Ecto neural progenitor cell (in vitro differentiated cells): ENCODE data around the gene SLC15A4.
"Not testable (repeated sequence)": the region's sequence is repeated elsewhere in the genome, so short reads cannot be mapped to it uniquely, and the experiment has no call there.

ENCODE experiments used
- DNase-seq: peaks from one replicate; pipeline ENCODE4 v3.0.0-alpha.2; 2018; ENCODE audit warnings: low spot score

SLC15A4 gene

DNA sequence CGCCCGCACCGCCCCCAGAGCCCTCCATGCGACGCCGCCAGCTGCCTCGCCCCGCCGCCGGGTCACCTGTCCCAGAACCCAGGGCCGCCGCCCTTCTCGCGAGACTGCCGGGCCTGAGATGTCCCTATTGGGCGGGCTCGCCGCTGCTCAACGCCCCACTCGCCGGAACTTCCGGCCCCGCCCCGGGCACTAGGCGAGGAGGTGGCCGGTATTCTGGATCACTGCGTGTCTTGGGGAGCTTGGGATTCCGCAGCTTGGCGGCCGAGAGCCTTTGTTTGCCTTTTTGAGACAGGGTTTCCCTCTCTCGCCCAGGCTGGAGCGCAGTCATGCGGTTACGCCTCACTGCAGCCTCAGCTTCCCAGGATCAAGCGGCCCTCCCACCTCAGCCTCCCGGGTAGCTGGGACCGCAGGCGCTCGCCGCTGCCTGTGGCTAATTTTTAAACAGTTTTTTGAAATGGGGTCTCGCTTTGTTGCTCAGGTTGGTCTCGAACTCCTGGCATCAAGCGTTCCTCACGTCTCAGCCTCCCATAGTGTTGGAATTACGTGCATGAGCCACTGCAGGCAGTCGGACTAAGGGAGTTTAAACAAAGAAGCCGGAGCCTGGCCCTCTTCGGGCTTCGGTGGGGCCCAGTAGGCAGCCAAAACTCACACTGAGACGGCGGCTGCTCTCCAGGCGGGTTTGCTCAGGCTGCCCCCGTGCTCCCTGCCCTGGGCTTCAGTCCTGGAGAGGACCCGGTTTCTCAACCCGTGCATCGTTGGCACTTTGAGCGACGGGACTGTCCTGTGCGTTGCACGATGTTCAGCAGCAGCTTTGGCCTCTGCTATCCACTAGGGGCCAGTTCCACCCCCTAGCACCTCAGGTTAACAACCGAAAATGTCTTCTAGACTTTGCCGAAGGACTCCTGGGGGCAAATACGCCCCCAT is at the start of gene SLC15A4:
Gene SLC15A4, minus strand, starts transcription at position 43 of the 924 bp plus-strand sequence. Its CDS starts 15 bp downstream, at position 28.
- peak; percentile 99 for DNase-seq

- no peak for DNase-seq
Measured at GRCh38 chr12:128872303-128872702, 48.5 kb upstream of the SLC15A4 start.

DNA sequence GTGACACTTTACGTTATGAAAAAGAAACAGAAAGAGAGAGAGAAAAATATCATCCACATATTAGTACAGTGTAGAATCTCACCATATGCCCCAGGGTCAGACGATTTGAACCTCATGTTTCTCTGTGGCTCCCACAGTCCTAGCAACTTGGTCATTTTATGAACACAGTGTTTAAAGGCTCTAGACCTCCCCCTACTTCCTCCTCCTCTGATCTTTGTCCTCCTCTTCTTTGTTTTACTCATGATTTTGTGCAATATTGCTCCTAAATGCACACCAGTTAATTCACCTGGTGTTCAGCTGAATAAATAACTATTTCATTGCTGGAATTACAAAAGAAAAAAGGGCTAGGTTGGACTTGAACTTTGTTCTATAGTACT is 47.7 kb upstream of the SLC15A4 start:
- DNase-seq = no peak

- DNase-seq = no peak
Measured at GRCh38 chr12:128867466-128867865, 43.7 kb upstream of the SLC15A4 start.

DNA sequence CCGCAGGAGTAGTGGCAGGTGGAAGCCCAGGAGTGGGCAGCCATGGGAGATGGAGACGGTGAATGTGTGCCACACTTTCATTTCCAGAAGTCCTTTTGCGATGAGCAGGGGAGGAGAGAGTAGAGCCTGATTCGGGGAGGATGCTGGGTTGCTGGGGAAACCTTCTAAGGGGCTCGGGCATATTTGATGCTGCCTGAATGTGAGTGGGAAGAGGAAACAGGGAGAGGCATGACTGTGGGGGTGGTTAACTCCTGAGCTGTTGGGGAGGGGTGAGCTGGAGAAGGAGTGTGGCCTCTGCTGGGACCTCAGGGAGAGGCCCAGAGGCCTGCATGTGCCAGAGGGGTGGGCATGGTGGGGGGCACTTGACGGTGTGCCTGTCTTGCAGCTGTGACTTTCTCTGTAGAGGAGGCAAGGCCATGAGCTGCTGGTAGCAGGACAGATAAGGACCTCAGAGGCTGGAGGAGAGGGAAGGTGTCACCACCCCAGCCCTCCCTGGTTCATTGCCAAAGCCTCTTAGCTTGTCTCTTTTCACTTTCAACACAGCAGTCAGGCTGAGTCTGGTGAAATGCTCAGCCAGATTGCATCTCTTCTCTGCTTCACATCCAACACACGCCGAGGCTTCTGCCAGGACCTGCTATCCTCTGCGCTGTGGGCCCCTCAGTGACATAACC is 40.9 kb upstream of the SLC15A4 start:
- no peak for DNase-seq

GRCh38 chr12:128863957-128864356 is 40.2 kb upstream of the SLC15A4 start:
- DNase-seq = no peak

DNA sequence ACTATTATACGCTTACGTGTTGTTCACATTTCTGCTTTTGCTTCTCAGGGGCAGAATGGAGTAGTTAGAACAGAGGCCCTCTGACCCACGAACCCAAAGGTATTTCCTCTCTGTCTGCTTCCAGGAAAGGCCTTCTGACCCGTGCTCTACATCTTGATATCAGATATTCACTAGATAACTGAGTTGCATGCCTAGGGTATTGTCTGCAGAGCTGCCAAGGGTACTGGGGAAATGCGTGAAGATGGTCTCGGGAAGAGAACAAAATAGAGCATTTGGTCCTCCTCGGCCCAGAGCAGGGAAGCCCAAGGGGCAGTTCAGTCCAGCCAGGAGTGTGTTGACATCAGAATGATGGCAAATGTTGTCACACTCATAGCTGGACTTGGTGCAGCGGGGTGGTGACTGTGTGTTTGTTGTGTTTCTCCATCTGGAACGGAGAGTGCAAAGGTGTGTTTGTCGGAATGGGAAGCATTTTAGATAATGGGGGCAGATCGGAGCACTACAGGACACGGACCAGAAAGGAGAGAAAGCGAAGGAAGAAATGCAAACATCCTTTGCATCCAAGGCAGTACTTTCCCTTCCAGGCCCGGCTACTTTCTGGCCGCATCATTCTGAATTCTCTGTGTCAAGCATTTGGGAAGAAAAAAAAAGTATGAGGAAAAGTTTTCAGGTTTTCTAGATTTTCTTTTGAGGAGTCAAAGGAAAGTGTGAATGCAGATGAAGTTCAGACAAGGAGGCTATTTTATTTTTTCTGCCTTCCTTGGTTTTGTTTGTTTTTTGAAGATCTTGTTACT is 37.7 kb upstream of the SLC15A4 start:
- DNase-seq = no peak

GRCh38 chr12:128859311-128859710 is 35.6 kb upstream of the SLC15A4 start:
- DNase-seq = no peak

- no peak for DNase-seq
Measured at GRCh38 chr12:128857133-128857763, 33.5 kb upstream of the SLC15A4 start.

- no peak for DNase-seq
Measured at GRCh38 chr12:128856791-128857078, 33.0 kb upstream of the SLC15A4 start.

DNA sequence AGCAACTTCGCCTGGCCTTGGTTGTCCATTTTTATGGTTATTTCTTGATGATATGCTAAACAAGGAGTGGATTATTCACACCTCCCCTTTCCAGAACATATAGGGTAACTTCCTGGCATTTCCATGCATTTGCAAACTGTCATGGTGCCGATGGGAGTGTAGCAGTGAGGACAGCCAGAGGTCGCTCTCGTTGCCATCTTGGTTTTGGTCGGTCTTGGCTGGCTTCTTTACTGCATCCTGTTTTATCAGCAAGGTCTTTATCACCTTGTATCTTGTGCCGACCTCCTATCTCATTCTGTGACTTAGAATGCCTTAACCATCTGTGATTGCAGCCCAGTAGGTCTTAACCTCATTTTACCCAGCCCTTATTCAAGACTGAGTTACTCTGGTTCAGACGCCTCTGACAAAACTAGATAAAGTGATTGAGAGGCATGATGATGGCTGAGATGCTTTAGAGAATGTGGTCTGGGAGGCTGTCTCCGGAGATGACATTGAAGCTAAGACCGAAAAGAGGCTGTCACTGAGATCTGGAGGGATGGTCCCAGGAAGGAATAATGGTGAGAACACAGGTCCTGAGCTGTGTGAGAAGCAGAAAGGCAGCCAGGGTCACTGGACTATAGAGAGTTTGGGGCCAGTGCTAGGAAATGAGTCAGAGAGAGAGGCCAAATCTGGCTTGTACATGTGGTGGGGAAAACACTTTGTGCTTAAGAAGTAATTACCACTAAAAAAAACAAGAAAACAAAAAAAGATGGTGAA is 32.5 kb upstream of the SLC15A4 start:
- DNase-seq = no peak

DNA sequence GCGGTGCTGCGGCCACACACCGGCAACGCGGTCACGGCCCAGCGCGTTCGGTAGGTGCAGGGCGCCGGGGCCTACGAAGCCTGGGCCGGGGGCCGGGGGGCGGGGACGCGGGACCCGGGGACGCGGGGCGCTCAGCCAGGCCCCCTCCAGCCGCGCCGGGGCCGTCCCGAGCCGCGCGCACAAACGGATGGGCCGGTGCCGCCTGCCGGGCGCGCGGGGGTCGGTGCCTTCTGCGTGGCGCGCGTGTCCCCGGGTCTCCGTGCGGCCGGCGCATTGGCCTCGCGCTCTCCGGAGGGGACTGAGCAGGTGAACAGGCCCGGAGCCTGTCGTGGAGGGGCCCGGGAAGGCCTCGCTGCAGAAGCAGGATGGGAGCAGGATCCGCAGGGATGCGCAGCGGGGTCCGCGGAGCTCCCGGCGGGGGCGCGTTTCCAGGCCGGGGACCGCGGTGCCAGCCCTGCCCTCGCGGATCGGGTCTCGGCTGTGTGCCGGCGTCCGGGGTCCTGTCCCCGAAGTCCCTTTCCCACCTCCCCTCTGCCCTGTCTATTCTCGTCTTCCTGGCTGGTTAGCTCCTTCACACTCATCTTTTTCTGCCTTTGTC is 29.9 kb upstream of the SLC15A4 start:
- peak; percentile 79 for DNase-seq

- DNase-seq = peak; percentile 60
Measured at GRCh38 chr12:128852885-128853599, 29.3 kb upstream of the SLC15A4 start, which contains the start of gene GLT1D1. GLT1D1 (plus strand) TSS chr12:128853478; CDS start chr12:128853582, 104 bp downstream.

DNA sequence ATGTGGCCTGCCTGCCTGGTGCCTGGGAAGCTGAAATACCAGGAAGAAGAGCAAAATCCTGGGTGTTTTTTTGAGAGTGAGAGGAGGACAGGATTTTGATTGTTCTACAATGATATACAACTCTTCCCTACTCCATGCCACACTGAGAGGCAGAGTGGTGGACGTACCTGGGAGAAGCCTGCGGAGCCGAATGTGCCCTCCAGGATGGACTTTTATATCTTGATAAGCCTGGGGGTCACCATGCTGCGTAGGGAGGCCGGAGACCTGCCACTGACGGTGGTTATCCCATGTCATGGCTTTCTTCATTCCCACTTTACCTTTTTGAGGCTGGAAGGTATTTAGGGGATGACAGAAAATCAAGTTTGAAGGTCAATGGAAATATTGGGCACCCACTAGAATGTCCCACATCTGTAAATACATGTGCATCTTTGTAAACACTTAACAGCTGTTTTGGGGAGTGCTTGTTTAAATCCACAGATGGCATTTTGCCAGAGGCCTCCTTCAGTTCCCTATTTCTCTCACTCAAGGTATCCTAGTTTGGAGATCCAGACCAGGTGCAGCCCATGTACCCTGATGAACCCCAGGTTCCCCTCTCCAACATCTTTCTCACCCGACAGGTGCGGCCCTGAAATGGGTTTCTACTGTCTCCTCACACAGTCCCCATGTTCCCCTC is 28.4 kb upstream of the SLC15A4 start:
- no peak for DNase-seq

- DNase-seq = not testable (repeated sequence)
Measured at GRCh38 chr12:128851429-128851828, 27.7 kb upstream of the SLC15A4 start.

DNA sequence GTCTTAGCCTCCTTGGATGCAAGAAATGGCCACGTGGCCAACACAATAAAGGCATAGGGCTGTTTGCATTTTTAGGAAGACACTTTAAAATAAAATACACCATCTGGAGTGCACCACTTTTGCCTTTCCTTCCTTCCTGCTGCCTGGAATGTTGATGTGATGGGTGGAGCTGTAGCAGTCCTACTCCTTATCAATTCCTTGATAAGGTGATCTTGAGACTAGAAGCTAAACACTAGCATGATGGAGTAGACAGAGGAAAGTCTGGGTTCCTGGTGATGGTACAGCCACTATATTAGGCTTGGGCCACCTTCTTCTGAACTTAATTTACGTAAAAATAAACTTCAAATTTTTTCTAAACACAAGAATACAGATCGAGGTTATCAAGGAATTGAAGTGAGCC is 26.6 kb upstream of the SLC15A4 start:
- no peak for DNase-seq

DNA sequence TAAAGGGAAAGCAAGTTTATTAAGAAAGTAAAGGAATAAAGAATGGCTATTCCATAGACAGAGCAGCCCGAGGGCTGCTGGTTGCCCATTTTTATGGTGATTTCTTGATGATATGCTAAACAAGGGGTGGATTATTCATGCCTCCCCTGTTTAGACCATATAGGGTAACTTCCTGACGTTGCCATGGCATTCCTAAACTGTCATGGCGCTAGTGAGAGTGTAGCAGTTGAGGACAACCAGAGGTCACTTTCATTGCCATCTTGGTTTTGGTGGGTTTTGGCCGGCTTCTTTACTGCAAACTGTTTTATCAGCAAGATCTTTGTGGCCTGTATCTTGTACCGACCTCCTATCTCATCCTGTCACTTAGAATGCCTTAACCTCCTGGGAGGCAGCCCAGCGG is 26.0 kb upstream of the SLC15A4 start:
- DNase-seq = not testable (repeated sequence)

GRCh38 chr12:128848371-128848770 is 24.6 kb upstream of the SLC15A4 start:
- no peak for DNase-seq

GRCh38 chr12:128846671-128847070 is 22.9 kb upstream of the SLC15A4 start:
- not testable (repeated sequence) for DNase-seq
